ENCODE data around the gene CSMD2.

- TF ChIP-seq CTCF (IDR thresholded peaks at IDR 0.05) (no peak), POLR2A (IDR thresholded peaks at IDR 0.05) (no peak)
Observed at GRCh38 chr1:34049994-34050393, 115.0 kb downstream of the CSMD2 start.
